Left colon (tissue), 2 donors: Measurements from ENCODE around the gene TMSB4X. TPM values are rescaled to one million over a fixed set of nuclear protein-coding genes. Genes with fewer than 3 reads are reported as not detected.
"Not testable (repeated sequence)": the region's sequence is repeated elsewhere in the genome, so short reads cannot be mapped to it uniquely, and the experiment has no call there.

Experiments used
- ATAC-seq: fragments of 200-7000 bp; cut with Tn5 transposase; one replicate; pipeline ENCODE4 v1.9.1; 2020; ENCODE audit warnings: mild to moderate bottlenecking, moderate library complexity
- DNase-seq, 2 donors: peaks; one replicate each; pipeline ENCODE4 v3.0.0-alpha.2; 2020
- intact Hi-C, 2 donors: fragments of 100-400 bp; cut with DNase I in 1 of 2; cut with micrococcal nuclease in 1 of 2; formaldehyde crosslinking; loops; one replicate each; pipeline versions ENCODE4 v1.11.2 to v1.14.0; 2022; cut with DNase I, micrococcal nuclease
- total RNA-seq, 2 donors: library from RNA; stranded (reverse); fragmentation: NEBNext Ultra II Directional; extraction: Animal tissue kit (Norgen Biotek cat#: 25700); gene quantifications; one replicate each; pipeline ENCODE4 v1.2.1, GENCODE V29; 2021
- donor health status: DM: no; HTN: no; CAD: no.
- donor health status: DM: yes; HTN: yes; CAD: no.

The TMSB4X gene
- total RNA-seq, 2 donors from 2014 or later: 4,840 to 5,007 TPM

- intact Hi-C loops: no loop called here
- ATAC-seq (peak; percentile 25), DNase-seq (peak; percentile 44 to 61)
Observed at GRCh38 chrX:12950851-12951594, 23.9 kb upstream of the TMSB4X start.

- no peak for DNase-seq
- intact Hi-C loops: no loop called here
- ATAC-seq: no peak
Observed at GRCh38 chrX:12951595-12951975, 23.3 kb upstream of the TMSB4X start.

- DNase-seq (no peak), ATAC-seq (no peak)
- intact Hi-C loops: no loop called here
Observed at GRCh38 chrX:12953420-12953819, 21.5 kb upstream of the TMSB4X start.

GRCh38 chrX:12954376-12954775, 20.5 kb upstream of the TMSB4X start:
- intact Hi-C loops: no loop called here
- no peak for ATAC-seq

GRCh38 chrX:12954981-12955380, 19.9 kb upstream of the TMSB4X start:
- no peak for ATAC-seq
- DNase-seq: no peak
- intact Hi-C loops: no loop called here

More at GRCh38 chrX:12954376-12954775, 20.5 kb upstream of the TMSB4X start:
- no peak for DNase-seq

- intact Hi-C loops: no loop called here
- peak; percentile 52 to 68 for DNase-seq
- ATAC-seq: peak; percentile 59
Observed at GRCh38 chrX:12955882-12956703, 18.8 kb upstream of the TMSB4X start.

- peak; percentile 66 for ATAC-seq
- DNase-seq: no peak
- intact Hi-C loops: no loop called here
Observed at GRCh38 chrX:12956704-12957534, 18.0 kb upstream of the TMSB4X start.

- no peak for DNase-seq
- intact Hi-C loops: no loop called here
- ATAC-seq: no peak
Observed at GRCh38 chrX:12958059-12958458, 16.9 kb upstream of the TMSB4X start.

GRCh38 chrX:12958461-12958860, 16.4 kb upstream of the TMSB4X start:
- DNase-seq: no peak
- ATAC-seq: no peak
- intact Hi-C loops: no loop called here

- DNase-seq (no peak), ATAC-seq (no peak)
- intact Hi-C loops: no loop called here
Observed at GRCh38 chrX:12961196-12961718, 13.7 kb upstream of the TMSB4X start.

GRCh38 chrX:12962041-12962504, 12.8 kb upstream of the TMSB4X start:
- DNase-seq (no peak), ATAC-seq (no peak)
- intact Hi-C loops: no loop called here

- intact Hi-C loops, ATAC-seq, DNase-seq: not testable (repeated sequence)
Observed at GRCh38 chrX:12963210-12963850, 11.6 kb upstream of the TMSB4X start.

GRCh38 chrX:12965131-12965940, 9.6 kb upstream of the TMSB4X start:
- intact Hi-C loops: no loop called here
- DNase-seq (no peak), ATAC-seq (no peak)

GRCh38 chrX:12966151-12966550, 8.8 kb upstream of the TMSB4X start:
- intact Hi-C loops: no loop called here
- DNase-seq (no peak), ATAC-seq (no peak)

GRCh38 chrX:12967711-12968465, 7.0 kb upstream of the TMSB4X start:
- intact Hi-C loops: no loop called here
- DNase-seq (no peak), ATAC-seq (no peak)

- no peak for DNase-seq
- intact Hi-C loops: loop anchor here in 1 of 2 donors (10.0 kb wide), 1 partner anchor 514 kb away; no protein-coding TSS in a partner anchor
- ATAC-seq: no peak
Observed at GRCh38 chrX:12970691-12971202, 4.2 kb upstream of the TMSB4X start.
